GM12878 (cell line): ENCODE results near the gene GARNL3. TPM values are rescaled to one million over a fixed set of nuclear protein-coding genes. Genes with fewer than 3 reads are reported as not detected.

Source experiments
- ATAC-seq: fragments of 200-7000 bp; cut with Tn5 transposase; 3 replicates; pipeline ENCODE4 v1.9.1; 2020; ENCODE audit warnings: mild to moderate bottlenecking, moderate library complexity
- BruUV-seq: library from RNA; stranded (reverse); fragments of 400-500 nt; replicated peaks from 2 replicates; lab custom pipeline; 2021; lab: Mats Ljungman, UMichigan
- CTCF ChIA-PET: fragments of 300-600 bp; sonication (Branson Sonifier 250); formaldehyde crosslinking; extraction: SDS; loops from one replicate; lab custom pipeline; 2021; ENCODE audit warnings: inconsistent platforms; lab: Yijun Ruan, JAX
- POLR2A ChIA-PET: fragments of 350-600 bp; formaldehyde crosslinking; extraction: SDS; loops from one replicate; lab custom pipeline; 2021; ENCODE audit warnings: inconsistent platforms; lab: Charles Lee
- RAD21 ChIA-PET: fragments of 300-600 bp; sonication (Branson Sonifier 250); formaldehyde crosslinking; loops from one replicate; lab custom pipeline; 2023; ENCODE audit warnings: antibody characterized with exemption; ENCODE audit not compliant: unreplicated experiment; lab: Charles Lee
- SMC1A ChIA-PET: fragments of 300-600 bp; sonication (Branson Sonifier 250); formaldehyde crosslinking; loops from one replicate; lab custom pipeline; 2023; ENCODE audit not compliant: unreplicated experiment, uncharacterized antibody; lab: Charles Lee
- DNase-seq: peaks from one replicate; pipeline ENCODE4 v3.0.0-alpha.2; 2011; ENCODE audit warnings: low read depth, low spot score
- FAIRE-seq: peaks from 3 replicates; lab custom pipeline; 2011; peaks lifted over from hg19 to GRCh38; lab: Jason Lieb, UNC
- H2AFZ ChIP-seq: 2 replicates; pipeline ENCODE4 v1.6.0; 2011; ENCODE audit warnings: low read depth, low read length, control low read depth; ENCODE audit not compliant: control insufficient read depth
- H3K27ac ChIP-seq: 2 replicates; pipeline ENCODE4 v1.5.1; 2011; ENCODE audit warnings: control low read depth; ENCODE audit not compliant: control insufficient read depth, insufficient read depth
- H3K27me3 ChIP-seq, 2 experiments: replicated peaks in 1 of 2; 2 replicates each; pipeline versions ENCODE4 v1.6.0 to v1.6.1; 2011; ENCODE audit warnings: low read length in 1 of 2; ENCODE audit not compliant: control insufficient read depth in 2 of 2, insufficient read depth in 2 of 2
- H3K36me3 ChIP-seq, 2 experiments: 2 replicates each; pipeline ENCODE4 v1.5.1; 2011; ENCODE audit warnings: low read length in 1 of 2; ENCODE audit not compliant: control insufficient read depth in 2 of 2, insufficient read depth in 2 of 2
- H3K4me1 ChIP-seq: 2 replicates; pipeline ENCODE4 v1.6.1; 2011; ENCODE audit warnings: mild to moderate bottlenecking, low read length, moderate library complexity, mixed read lengths; ENCODE audit not compliant: control insufficient read depth, insufficient read depth
- H3K4me2 ChIP-seq: 2 replicates; pipeline ENCODE4 v1.6.0; 2011; ENCODE audit warnings: control low read depth; ENCODE audit not compliant: control insufficient read depth, insufficient read depth
- H3K4me3 ChIP-seq: fragments of 200-600 bp; sonication (generic); 2 replicates; pipeline ENCODE4 v1.5.1; 2016
- H3K79me2 ChIP-seq: 2 replicates; pipeline ENCODE4 v1.6.0; 2011; ENCODE audit warnings: low read length; ENCODE audit not compliant: control insufficient read depth, insufficient read depth
- H3K9ac ChIP-seq: 2 replicates; pipeline ENCODE4 v1.8.0; 2011; ENCODE audit warnings: low read length, control low read depth, mixed read lengths; ENCODE audit not compliant: control insufficient read depth, insufficient read depth
- H3K9me3 ChIP-seq: replicated peaks from 3 replicates; pipeline ENCODE4 v1.5.1; 2011; ENCODE audit warnings: mild to moderate bottlenecking, low read length; ENCODE audit not compliant: control insufficient read depth, insufficient read depth
- H4K20me1 ChIP-seq: 2 replicates; pipeline ENCODE4 v1.6.0; 2011; ENCODE audit not compliant: control insufficient read depth, insufficient read depth
- ATF7 ChIP-seq: fragments of 450-650 bp; IDR thresholded peaks from 2 replicates; pipeline ENCODE4 v1.6.1; 2016; ENCODE audit warnings: low read depth, mild to moderate bottlenecking
- CBX5 ChIP-seq: sonication (generic); IDR thresholded peaks from 2 replicates; pipeline ENCODE4 v1.6.1; 2016; ENCODE audit warnings: low read depth, moderate library complexity, mild to moderate bottlenecking, inconsistent platforms
- EGR1 ChIP-seq, 2 experiments: IDR thresholded peaks; 1 replicate in 1 of 2; 2 replicates in 1 of 2; pipeline ENCODE4 v1.6.1; 2011 to 2012; ENCODE audit warnings: low read depth in 2 of 2, low read length in 2 of 2, borderline replicate concordance in 1 of 2, mild to moderate bottlenecking in 1 of 2, moderate library complexity in 1 of 2
- EP300 ChIP-seq, 2 experiments: fragments of 150-350 bp in 1 of 2; IDR thresholded peaks; 2 replicates each; pipeline ENCODE4 v1.6.1; 2011 to 2012; ENCODE audit warnings: low read depth in 2 of 2, low read length in 2 of 2, borderline replicate concordance in 1 of 2, improper control_type of control experiment in 1 of 2, inconsistent platforms in 1 of 2; ENCODE audit not compliant: control insufficient read depth in 1 of 2
- POLR2AphosphoS2 ChIP-seq: IDR thresholded peaks from 2 replicates; pipeline ENCODE4 v1.6.1; 2011; ENCODE audit warnings: low read depth, mild to moderate bottlenecking, low read length, improper control_type of control experiment, moderate library complexity
- SREBF1 ChIP-seq: IDR thresholded peaks from 2 replicates; pipeline ENCODE4 v1.6.1; 2012; ENCODE audit warnings: mild to moderate bottlenecking, low read length
- ZBTB4 ChIP-seq: fragments of 450-650 bp; formaldehyde crosslinking; IDR thresholded peaks from 2 replicates; pipeline ENCODE4 v1.4.0; 2022; ENCODE audit warnings: mild to moderate bottlenecking, moderate library complexity
- WGBS: methylation state at CpG from one replicate; pipeline ENCODE4 v1.1.6; 2016; ENCODE audit warnings: low lambda C conversion rate; ENCODE audit not compliant: insufficient replicate concordance, insufficient coverage; ENCODE audit errors: missing lambda C conversion rate; 5-methylcytosine and 5-hydroxymethylcytosine counted together
- in situ Hi-C: fragments of 300-500 bp; cut with MboI; formaldehyde crosslinking; loops from 9 replicates; pipeline ENCODE4 v1.14.3; 2018; ENCODE audit warnings: mixed read lengths
- intact Hi-C: fragments of 100-400 bp; cut with micrococcal nuclease; formaldehyde crosslinking; loops from one replicate; pipeline ENCODE4 v1.14.2; 2022; ENCODE audit not compliant: unreplicated experiment
- polyA plus RNA-seq, 11 experiments: library from polyadenylated mRNA; depleted of rRNA in 4 of 11; unstranded in 6 of 11; stranded (reverse) in 5 of 11; fragments of >200 nt; fragmentation: Nextera tagmentation in 4 of 11; fragmentation: Illumina TruSeq in 1 of 11; extraction: Ambion mirVana in 4 of 11; extraction: Trizol in 1 of 11; gene quantifications; 1 replicate in 1 of 11; 2 replicates in 10 of 11; pipeline versions ENCODE4 v1.2.1 to v1.2.3, GENCODE V29; 2011 to 2016; ENCODE audit warnings: inconsistent platforms in 2 of 11, missing spikeins in 2 of 11, low read depth in 1 of 11
- total RNA-seq, 4 experiments: library from RNA; depleted of rRNA in 3 of 4; stranded (reverse); fragments of >200 nt in 3 of 4; fragmentation: Illumina TruSeq in 1 of 4; extraction: Trizol in 1 of 4; gene quantifications; 2 replicates each; pipeline versions ENCODE4 v1.2.1 to v1.2.3, GENCODE V29; 2013 to 2021
- TF ChIP-seq, protein P1 (sequence below): IDR thresholded peaks from 2 replicates; pipeline ENCODE4 v1.6.1; 2012; ENCODE audit warnings: low read depth, low read length, improper control_type of control experiment

GARNL3 gene
- total and polyA plus RNA-seq, 10 of the 15 experiments (the other 5 are each of a cell fraction or from before 2014, with no cell fraction given) = 0.89 to 13.2 (median 6.3) TPM

DNA sequence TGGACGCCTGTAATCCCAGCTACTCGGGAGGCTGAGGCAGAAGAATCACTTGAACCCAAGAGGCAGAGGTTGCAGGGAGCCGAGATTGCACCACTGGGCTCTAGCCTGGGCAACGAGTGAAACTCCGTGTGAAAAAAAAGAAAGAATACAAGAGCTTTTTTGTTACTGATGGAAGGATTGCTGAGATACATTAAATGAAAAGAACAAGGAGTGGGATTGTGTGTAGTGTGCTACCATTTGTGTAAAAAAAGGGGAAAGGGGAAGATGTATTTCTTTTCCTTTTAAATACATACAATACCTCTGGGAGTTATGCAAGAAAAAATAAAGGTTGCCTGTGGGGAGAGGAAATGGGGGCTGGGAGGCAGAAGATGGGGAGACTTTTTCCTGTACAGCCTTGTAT lies 14.7 kb upstream of the GARNL3 start:
- H3K27me3 ChIP-seq = no peaks in the 10 kb centered on the region
- POLR2A ChIA-PET = no interaction called here
- BruUV-seq = no TSS peak
- H3K9ac ChIP-seq = no peak overlapping the region
- H2AFZ ChIP-seq = no peak overlapping the region
- DNase-seq = no peak
- H3K27ac ChIP-seq = no peak overlapping the region
- TF ChIP-seq, protein P1, sequence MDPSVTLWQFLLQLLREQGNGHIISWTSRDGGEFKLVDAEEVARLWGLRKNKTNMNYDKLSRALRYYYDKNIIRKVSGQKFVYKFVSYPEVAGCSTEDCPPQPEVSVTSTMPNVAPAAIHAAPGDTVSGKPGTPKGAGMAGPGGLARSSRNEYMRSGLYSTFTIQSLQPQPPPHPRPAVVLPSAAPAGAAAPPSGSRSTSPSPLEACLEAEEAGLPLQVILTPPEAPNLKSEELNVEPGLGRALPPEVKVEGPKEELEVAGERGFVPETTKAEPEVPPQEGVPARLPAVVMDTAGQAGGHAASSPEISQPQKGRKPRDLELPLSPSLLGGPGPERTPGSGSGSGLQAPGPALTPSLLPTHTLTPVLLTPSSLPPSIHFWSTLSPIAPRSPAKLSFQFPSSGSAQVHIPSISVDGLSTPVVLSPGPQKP = no peak
- TF ChIP-seq EGR1 (IDR thresholded peaks at IDR 0.05; ENCODE audit: borderline replicate concordance in 1 of 2, low read depth in 2 of 2, low read length in 2 of 2) (no peak), EP300 (IDR thresholded peaks at IDR 0.05; ENCODE audit: borderline replicate concordance in 1 of 2, control insufficient read depth in 1 of 2, low read depth in 2 of 2, low read length in 2 of 2) (no peak)
- TF ChIP-seq, all 136 proteins: peak for 0
- CTCF ChIA-PET = interaction anchor here (2.4 kb wide), 1 partner anchor 35 kb away, joined by 6 read pairs; no protein-coding TSS in a partner anchor
- in situ Hi-C loops (no loop called here), intact Hi-C loops (no loop called here)
- SMC1A ChIA-PET = interaction anchor here (0.6 kb wide), 1 partner anchor 190 kb away, joined by 3 read pairs; no protein-coding TSS in a partner anchor
- FAIRE-seq (no peak), ATAC-seq (no peak)
- RAD21 ChIA-PET = no interaction called here
- Histone ChIP-seq H3K9me3 (no peaks in the 10 kb centered on the region), H4K20me1 (no peaks in the 10 kb centered on the region), H3K36me3 (no peaks in the 10 kb centered on the region), H3K4me1 (peaks cover 4% of the 10 kb centered on the region), H3K79me2 (no peaks in the 10 kb centered on the region; the same call in 1 of the 2 replicates), H3K4me3 (no peak overlapping the region), H3K4me2 (no peak overlapping the region)
- 95% methylated on average over 5 of the region's 5 CpGs for WGBS

- BruUV-seq = no TSS peak
- H3K9me3 ChIP-seq = no peaks in the 10 kb centered on the region
- ATAC-seq = no peak
- ChIA-PET POLR2A (no interaction called here), SMC1A (interaction anchor here (0.7 kb wide), 1 partner anchor 1348 kb away, joined by 3 read pairs; no protein-coding TSS in a partner anchor), CTCF (no interaction called here), RAD21 (no interaction called here)
- no peak for DNase-seq
- WGBS = 65% methylated on average over 3 of the region's 3 CpGs
- no peak overlapping the region for H3K9ac ChIP-seq
- in situ Hi-C loops (no loop called here), intact Hi-C loops (no loop called here)
- no peaks in the 10 kb centered on the region for H3K27me3 ChIP-seq
- no peak overlapping the region for H3K4me2 ChIP-seq
- no peak for FAIRE-seq
- H4K20me1 ChIP-seq = no peaks in the 10 kb centered on the region
- no peaks in the 10 kb centered on the region for H3K36me3 ChIP-seq
- H3K4me3 ChIP-seq = no peak overlapping the region
- H3K4me1 ChIP-seq = no peaks in the 10 kb centered on the region
- H2AFZ ChIP-seq = no peak overlapping the region
- H3K79me2 ChIP-seq = no peaks in the 10 kb centered on the region; the same call in 1 of the 2 replicates
- no peak overlapping the region for H3K27ac ChIP-seq
- no peak for TF ChIP-seq SREBF1
- no peak for TF ChIP-seq ZBTB4
- no peak for TF ChIP-seq CBX5
- TF ChIP-seq POLR2AphosphoS2 = no peak
- TF ChIP-seq ATF7 = no peak
Measured at GRCh38 chr9:127250896-127251391, 13.6 kb upstream of the GARNL3 start.
